Keratinocyte (primary cell): ENCODE data around the gene EEF1AKMT1. TPM values are rescaled to one million over a fixed set of nuclear protein-coding genes. Genes with fewer than 3 reads are reported as not detected.

Experiments
- DNase-seq: peaks from one replicate; pipeline ENCODE4 v3.0.0-alpha.2; 2011; ENCODE audit warnings: low read depth, missing footprints, low spot score
- FAIRE-seq: peaks from 2 replicates; lab custom pipeline; 2011; peaks lifted over from hg19 to GRCh38; lab: Jason Lieb, UNC
- H2AFZ ChIP-seq: 2 replicates; pipeline ENCODE4 v1.6.0; 2012; ENCODE audit warnings: low read length, control low read depth, inconsistent platforms; ENCODE audit not compliant: control insufficient read depth
- H3K27ac ChIP-seq: 2 replicates; pipeline ENCODE4 v1.5.1; 2011; ENCODE audit warnings: low read length; ENCODE audit not compliant: control insufficient read depth, insufficient read depth
- H3K27me3 ChIP-seq: 3 replicates; pipeline ENCODE4 v1.6.0; 2011; ENCODE audit warnings: low read length; ENCODE audit not compliant: control insufficient read depth, insufficient read depth; ENCODE audit errors: extremely low read depth
- H3K36me3 ChIP-seq, 2 experiments: 2 replicates in 1 of 2; 3 replicates in 1 of 2; pipeline ENCODE4 v1.5.1; 2011; ENCODE audit warnings: low read length in 2 of 2, mild to moderate bottlenecking in 1 of 2; ENCODE audit not compliant: control insufficient read depth in 2 of 2, insufficient read depth in 2 of 2; ENCODE audit errors: extremely low read depth in 1 of 2
- H3K4me1 ChIP-seq: 3 replicates; pipeline ENCODE4 v1.5.1; 2011; ENCODE audit warnings: low read length; ENCODE audit not compliant: control insufficient read depth, insufficient read depth; ENCODE audit errors: extremely low read depth
- H3K4me2 ChIP-seq: 3 replicates; pipeline ENCODE4 v1.6.0; 2011; ENCODE audit warnings: low read depth, low read length; ENCODE audit not compliant: control insufficient read depth, insufficient read depth; ENCODE audit errors: extremely low read depth
- H3K4me3 ChIP-seq, 3 experiments: fragments of 200-600 bp in 1 of 3; sonication (generic) in 1 of 3; 2 replicates in 2 of 3; 3 replicates in 1 of 3; pipeline ENCODE4 v1.5.1; 2011 to 2016; ENCODE audit warnings: low read length in 3 of 3, mild to moderate bottlenecking in 3 of 3, control low read depth in 2 of 3, inconsistent platforms in 1 of 3, low read depth in 1 of 3, mixed read lengths in 1 of 3, mixed run types in 1 of 3, moderate library complexity in 1 of 3; ENCODE audit not compliant: control insufficient read depth in 2 of 3, insufficient read depth in 2 of 3; ENCODE audit errors: extremely low read depth in 1 of 3
- H3K79me2 ChIP-seq: 2 replicates; pipeline ENCODE4 v1.6.0; 2012; ENCODE audit warnings: low read length; ENCODE audit not compliant: control insufficient read depth, insufficient read depth
- H3K9ac ChIP-seq: 3 replicates; pipeline ENCODE4 v1.6.0; 2011; ENCODE audit warnings: low read length; ENCODE audit not compliant: control insufficient read depth, insufficient read depth; ENCODE audit errors: extremely low read depth
- H3K9me1 ChIP-seq: 3 replicates; pipeline ENCODE4 v1.6.0; 2011; ENCODE audit warnings: low read length; ENCODE audit not compliant: control insufficient read depth, insufficient read depth; ENCODE audit errors: extremely low read depth
- H3K9me3 ChIP-seq: 2 replicates; pipeline ENCODE4 v1.5.1; 2012; ENCODE audit warnings: low read depth, low read length; ENCODE audit not compliant: control insufficient read depth
- H4K20me1 ChIP-seq: 3 replicates; pipeline ENCODE4 v1.6.0; 2011; ENCODE audit warnings: low read length; ENCODE audit not compliant: control insufficient read depth, insufficient read depth; ENCODE audit errors: extremely low read depth
- CTCF ChIP-seq, 3 experiments: IDR thresholded peaks in 1 of 3; conservative IDR thresholded peaks in 1 of 3; optimal IDR thresholded peaks in 1 of 3; 2 replicates in 2 of 3; 3 replicates in 1 of 3; pipeline versions ENCODE3 to v1.5.1; 2011; ENCODE audit warnings: low read length in 3 of 3, mild to moderate bottlenecking in 3 of 3, moderate library complexity in 2 of 3, control low read depth in 1 of 3, inconsistent platforms in 1 of 3; ENCODE audit not compliant: insufficient read depth in 2 of 3; ENCODE audit errors: extremely low read depth in 1 of 3
- EZH2 ChIP-seq: IDR thresholded peaks from one replicate; pipeline ENCODE4 v1.6.1; 2012; ENCODE audit warnings: inconsistent platforms, mild to moderate bottlenecking, low read length, moderate library complexity
- dilution Hi-C: fragments of 300-500 bp; cut with MboI; formaldehyde crosslinking; loops from one replicate; pipeline ENCODE4 v1.7.0; 2020; ENCODE audit warnings: low sequenced_read_pairs; ENCODE audit not compliant: extremely low pct_ligation_motif_present
- polyA plus RNA-seq, 5 experiments: library from polyadenylated mRNA; depleted of rRNA in 3 of 5; stranded (reverse) in 3 of 5; stranded (forward) in 1 of 5; unstranded in 1 of 5; fragments of >200 nt; gene quantifications; 1 replicate in 1 of 5; 2 replicates in 3 of 5; 3 replicates in 1 of 5; pipeline versions ENCODE4 v1.2.1 to v1.2.3, GENCODE V29; 2011 to 2012; ENCODE audit warnings: missing spikeins in 2 of 5, low read depth in 1 of 5, low replicate concordance in 1 of 5

Gene EEF1AKMT1
- polyA plus RNA-seq, 1 donor (not counting 4 experiments of a cell fraction or from before 2014, with no cell fraction given): 10.1 TPM

- no peak overlapping the region for H3K4me2 ChIP-seq
- H3K36me3 ChIP-seq: no peaks in the 10 kb centered on the region
- no peak for TF ChIP-seq CTCF (optimal IDR thresholded peaks at IDR 0.05 in 1 of 3, IDR thresholded peaks at IDR 0.05 in 1 of 3, conservative IDR thresholded peaks at IDR 0.05 in 1 of 3; ENCODE audit: extremely low read depth in 1 of 3, insufficient read depth in 2 of 3, low read length in 3 of 3)
- TF ChIP-seq EZH2: no peak
- H3K79me2 ChIP-seq: no peaks in the 10 kb centered on the region
- no peak for DNase-seq
- peaks cover 17% of the 10 kb centered on the region for H3K27me3 ChIP-seq
- H3K27ac ChIP-seq: no peak overlapping the region
- FAIRE-seq: no peak
- no peaks in the 10 kb centered on the region for H4K20me1 ChIP-seq
- no peaks in the 10 kb centered on the region for H3K9me1 ChIP-seq
- no peaks in the 10 kb centered on the region for H3K9me3 ChIP-seq
- H3K4me3 ChIP-seq: no peak overlapping the region
- no peak overlapping the region for H2AFZ ChIP-seq
- dilution Hi-C loops: no loop called here
- H3K9ac ChIP-seq: no peak overlapping the region
- H3K4me1 ChIP-seq: no peaks in the 10 kb centered on the region
These were observed 59.0 kb downstream of the EEF1AKMT1 start for GRCh38 chr13:20714563-20715329.

- H3K79me2 ChIP-seq: no peaks in the 10 kb centered on the region
- no peaks in the 10 kb centered on the region for H3K9me3 ChIP-seq
- no peaks in the 10 kb centered on the region for H4K20me1 ChIP-seq
- no peaks in the 10 kb centered on the region for H3K4me1 ChIP-seq
- H3K4me2 ChIP-seq: no peak overlapping the region
- H2AFZ ChIP-seq: no peak overlapping the region
- no peak overlapping the region for H3K4me3 ChIP-seq
- no peak overlapping the region for H3K27ac ChIP-seq
- no peak overlapping the region for H3K9ac ChIP-seq
- dilution Hi-C loops: no loop called here
- FAIRE-seq: no peak
- no peaks in the 10 kb centered on the region for H3K36me3 ChIP-seq
- no peak for DNase-seq
- peaks cover 15% of the 10 kb centered on the region for H3K27me3 ChIP-seq
- TF ChIP-seq CTCF (optimal IDR thresholded peaks at IDR 0.05 in 1 of 3, IDR thresholded peaks at IDR 0.05 in 1 of 3, conservative IDR thresholded peaks at IDR 0.05 in 1 of 3; ENCODE audit: extremely low read depth in 1 of 3, insufficient read depth in 2 of 3, low read length in 3 of 3) (no peak), EZH2 (no peak)
- H3K9me1 ChIP-seq: no peaks in the 10 kb centered on the region
These were observed 59.6 kb downstream of the EEF1AKMT1 start for GRCh38 chr13:20714161-20714560.
